ENCODE results near the gene CASD1. TPM values are rescaled to one million over a fixed set of nuclear protein-coding genes. Genes with fewer than 3 reads are reported as not detected.

Gene CASD1
- total and polyA plus RNA-seq, 2 of the 4 experiments (the other 2 are of a cell fraction): 4.0 to 4.5 TPM

GRCh38 chr7:94481279-94481678 lies 28.3 kb upstream of the CASD1 start:
- DNase-seq: no peak
- Histone ChIP-seq H3K56ac (ENCODE audit: extremely low read depth, insufficient read depth, low read length) (no peak overlapping the region), H3K4me1 (ENCODE audit: control insufficient read depth, insufficient read depth, low read length) (no peaks in the 10 kb centered on the region), H3K9me3 (ENCODE audit: control insufficient read depth, insufficient read depth, low read length) (no peaks in the 10 kb centered on the region), H4K8ac (ENCODE audit: low read depth in 2 of 2, low read length in 2 of 2) (no peak overlapping the region), H3K27ac (ENCODE audit: insufficient read depth, low read length) (no peak overlapping the region), H2BK5ac (ENCODE audit: low read depth, low read length, poor library complexity, severe bottlenecking) (no peak overlapping the region), H3K4me3 (ENCODE audit: insufficient read depth, low read depth, low read length) (no peak overlapping the region), H3K23ac (ENCODE audit: low read depth, low read length) (no peak overlapping the region), H2AK5ac (ENCODE audit: low read depth, low read length) (no peak overlapping the region), H2AK9ac (replicated peaks; ENCODE audit: low read depth, low read length, poor library complexity) (no peak overlapping the region), H3K36me3 (ENCODE audit: control insufficient read depth, insufficient read depth, low read length) (no peaks in the 10 kb centered on the region), H4K20me1 (ENCODE audit: insufficient read depth, low read length) (no peaks in the 10 kb centered on the region), H3K79me1 (ENCODE audit: low read depth in 1 of 2, low read length in 2 of 2) (no peaks in the 10 kb centered on the region), H3K4me2 (ENCODE audit: low read depth, low read length) (no peak overlapping the region), H3K18ac (ENCODE audit: low read depth, low read length) (no peak overlapping the region), H3K4ac (ENCODE audit: low read depth, low read length) (no peak overlapping the region), H4K5ac (ENCODE audit: low read depth, low read length) (no peak overlapping the region), H2BK20ac (ENCODE audit: low read depth, low read length) (no peak overlapping the region), H2BK120ac (ENCODE audit: low read depth, low read length) (no peak overlapping the region), H2BK15ac (ENCODE audit: low read depth, low read length) (no peak overlapping the region), H3K27me3 (ENCODE audit: control insufficient read depth, insufficient read depth, low read length) (peaks cover 5% of the 10 kb centered on the region), H3K9ac (ENCODE audit: low read depth, low read length) (no peak overlapping the region), H2AFZ (replicated peaks; ENCODE audit: low read length, poor library complexity) (no peak overlapping the region), H3K9me1 (ENCODE audit: insufficient read depth, low read length) (no peaks in the 10 kb centered on the region), H3K14ac (replicated peaks; ENCODE audit: low read depth, low read length) (no peak overlapping the region), H4K91ac (ENCODE audit: insufficient read depth, low read depth, low read length) (no peak overlapping the region)
- WGBS, 2 experiments (ENCODE audit: extremely low coverage in 2 of 2, insufficient read length in 1 of 2): no CpG with 5 or more reads among the region's 3 CpGs
- dilution Hi-C loops (cut with HindIII; ENCODE audit: low sequenced_read_pairs, unreplicated experiment) (no loop called here), in situ Hi-C loops (cut with MboI; ENCODE audit: low sequenced_read_pairs) (no loop called here), intact Hi-C loops (cut with micrococcal nuclease) (no loop called here)
- ATAC-seq (ENCODE audit: low read depth): no peak
- ChIA-PET CTCF (interaction anchor here (0.7 kb wide), 1 partner anchor 720 kb away, joined by 3 read pairs; no protein-coding TSS in a partner anchor), POLR2A (ENCODE audit: unreplicated experiment) (no interaction called here)
- no TSS peak for BruUV-seq (replicated peaks)
- TF ChIP-seq RCOR1 (IDR thresholded peaks at IDR 0.05; ENCODE audit: insufficient replicate concordance, low read length) (no peak), MXI1 (IDR thresholded peaks at IDR 0.05; ENCODE audit: borderline replicate concordance, low read depth, low read length) (no peak), NFE2L2 (IDR thresholded peaks at IDR 0.05; ENCODE audit: low read depth, low read length) (no peak)
